HG03045 (cell line): ENCODE results near the gene BICDL2.

ENCODE experiments used
- ATAC-seq: cut with Tn5 transposase; IDR thresholded peaks from one replicate; pipeline ENCODE4 v1.9.1; 2021; ENCODE audit warnings: mild to moderate bottlenecking, moderate library complexity; ENCODE audit not compliant: unreplicated experiment

BICDL2 gene

GRCh38 chr16:3013491-3013951 is 23.2 kb downstream of the BICDL2 start:
- no peak for ATAC-seq

- ATAC-seq = no peak
Observed at GRCh38 chr16:3012828-3013420, 23.8 kb downstream of the BICDL2 start, which contains the start of gene CLDN9. Gene CLDN9, plus strand, starts transcription at chr16:3012923. Its CDS starts 440 bp downstream, at chr16:3013363.

DNA sequence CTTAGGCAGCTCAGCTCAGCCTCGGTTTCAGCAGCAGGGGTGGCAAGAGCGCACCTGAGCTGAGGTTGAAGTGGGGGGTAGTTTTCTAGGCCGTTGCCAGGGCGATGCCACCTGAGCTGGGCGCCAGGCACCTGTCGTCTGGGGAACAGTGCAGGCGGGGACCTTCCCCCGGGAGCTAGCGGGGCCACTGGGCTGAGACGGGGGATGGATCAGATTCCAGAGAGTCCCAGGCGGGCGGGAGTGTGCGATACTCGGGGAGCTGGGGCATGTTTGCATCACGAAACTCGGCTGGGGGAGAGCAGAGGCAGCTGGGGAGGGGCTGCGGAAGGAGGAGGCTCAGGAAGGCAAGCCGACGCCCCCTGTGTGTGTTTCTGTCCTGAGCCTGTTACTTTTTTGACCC is 24.5 kb downstream of the BICDL2 start:
- ATAC-seq = no peak

DNA sequence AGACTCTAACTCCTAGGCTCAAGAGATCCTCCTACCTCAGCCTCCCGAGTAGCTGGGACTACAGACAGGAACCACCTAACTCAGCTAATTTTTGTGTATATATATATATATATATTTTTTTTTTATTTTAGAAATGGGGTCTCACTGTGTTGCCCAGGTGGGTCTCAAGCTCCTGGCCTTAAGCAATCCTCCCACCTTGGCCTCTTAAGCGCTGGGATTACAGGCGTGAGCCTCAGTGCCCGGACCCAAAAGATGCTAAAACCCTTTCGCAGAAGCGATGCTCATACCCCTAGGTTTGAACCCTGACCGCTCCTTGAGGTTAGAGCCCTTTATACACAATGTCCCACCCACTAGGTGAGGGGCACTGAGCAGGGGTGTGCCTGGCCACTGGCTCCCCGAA is 26.2 kb downstream of the BICDL2 start:
- no peak for ATAC-seq

DNA sequence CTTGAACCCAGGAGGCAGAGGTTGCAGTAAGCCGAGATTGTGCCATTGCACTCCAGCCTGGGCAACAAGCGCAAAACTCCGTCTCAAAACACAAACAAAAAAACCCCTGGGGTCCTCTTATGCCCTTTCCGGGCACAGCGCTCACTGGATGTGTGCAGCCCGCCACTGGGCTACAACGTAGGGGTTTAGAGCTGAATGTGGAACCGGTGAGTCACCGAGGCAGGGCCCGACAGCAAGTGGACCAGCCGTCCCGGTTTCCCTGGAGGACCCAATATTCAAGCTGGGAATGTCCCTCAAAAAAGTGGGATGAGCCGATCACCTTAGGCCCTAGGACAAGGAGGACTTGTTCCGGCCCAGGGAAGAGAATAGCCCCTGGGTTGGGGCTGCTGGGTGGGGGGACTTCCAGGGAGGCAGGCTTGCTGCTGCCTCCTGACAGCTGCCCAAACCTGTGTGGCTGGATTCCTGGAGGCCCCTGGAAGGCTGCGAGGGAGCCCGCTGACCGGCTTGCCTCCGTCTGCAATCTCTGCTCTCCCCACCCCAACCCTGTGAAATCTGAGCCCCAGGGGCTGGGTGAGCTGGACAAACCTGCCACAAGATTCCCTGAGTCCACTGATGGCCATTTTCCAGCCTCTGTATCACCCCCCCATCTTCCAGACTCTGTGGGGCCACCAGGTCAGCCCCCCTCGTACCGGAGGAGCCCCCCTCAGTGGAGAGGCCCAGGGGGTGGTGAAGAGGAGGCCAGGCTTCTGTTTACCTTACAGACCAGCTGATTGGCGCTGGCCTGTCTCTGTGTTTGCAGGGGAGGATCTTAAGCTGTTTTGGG is 27.0 kb downstream of the BICDL2 start:
- ATAC-seq = no peak

DNA sequence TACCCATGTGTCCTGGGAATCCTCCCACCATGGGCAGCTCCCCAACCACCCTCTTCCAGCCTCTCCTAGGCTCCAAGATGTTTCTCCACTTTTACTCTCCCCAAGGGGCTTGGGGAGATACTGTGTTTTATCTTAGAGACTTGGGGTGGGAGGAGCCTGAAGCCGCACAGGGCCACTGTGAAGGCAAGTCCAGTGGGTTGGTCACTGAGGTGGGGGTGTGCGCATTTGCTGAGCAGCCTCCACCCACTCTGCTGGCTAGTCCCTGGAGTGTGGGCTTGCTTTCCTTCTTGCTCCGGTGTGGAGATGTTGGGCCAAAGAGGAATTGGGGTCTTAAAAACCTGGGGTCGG is 28.1 kb downstream of the BICDL2 start:
- no peak for ATAC-seq

DNA sequence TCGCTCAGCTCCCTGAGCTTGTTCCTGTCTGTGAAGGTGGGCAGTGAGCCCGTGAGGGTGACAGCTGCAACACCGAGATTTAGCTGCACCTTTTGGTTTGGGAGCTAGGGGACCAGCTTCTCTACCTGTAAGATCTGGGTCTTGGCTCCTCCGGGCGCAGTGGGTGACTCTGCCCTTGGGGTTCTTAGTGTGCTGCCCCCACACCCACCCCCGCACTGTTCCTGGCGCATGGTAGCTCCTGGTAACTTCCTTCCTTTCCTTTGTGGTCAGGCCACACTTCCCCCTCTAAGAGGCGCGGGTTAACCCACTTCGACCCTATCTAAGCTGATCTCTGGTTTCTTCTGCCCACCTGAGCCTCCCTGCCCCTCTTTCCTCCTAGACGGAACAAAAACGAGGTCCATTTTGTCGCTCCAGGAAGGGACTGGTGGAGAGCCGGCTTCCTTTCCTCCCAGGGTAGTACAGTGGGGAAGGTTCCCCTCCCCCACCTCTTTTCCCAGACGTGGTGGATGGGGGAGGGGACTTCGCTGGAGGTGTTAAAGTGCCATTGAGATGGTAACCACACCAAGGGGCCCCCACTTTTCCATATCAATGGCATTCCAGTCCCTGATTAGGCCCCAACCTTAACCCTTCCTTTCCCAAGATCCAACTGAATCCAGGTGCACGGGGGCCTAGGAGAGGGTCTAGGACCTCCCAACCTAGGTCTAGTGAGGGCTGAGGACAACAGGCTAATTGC is 28.6 kb downstream of the BICDL2 start:
- no peak for ATAC-seq

- no peak for ATAC-seq
Observed at GRCh38 chr16:3007059-3007956, 29.4 kb downstream of the BICDL2 start.

DNA sequence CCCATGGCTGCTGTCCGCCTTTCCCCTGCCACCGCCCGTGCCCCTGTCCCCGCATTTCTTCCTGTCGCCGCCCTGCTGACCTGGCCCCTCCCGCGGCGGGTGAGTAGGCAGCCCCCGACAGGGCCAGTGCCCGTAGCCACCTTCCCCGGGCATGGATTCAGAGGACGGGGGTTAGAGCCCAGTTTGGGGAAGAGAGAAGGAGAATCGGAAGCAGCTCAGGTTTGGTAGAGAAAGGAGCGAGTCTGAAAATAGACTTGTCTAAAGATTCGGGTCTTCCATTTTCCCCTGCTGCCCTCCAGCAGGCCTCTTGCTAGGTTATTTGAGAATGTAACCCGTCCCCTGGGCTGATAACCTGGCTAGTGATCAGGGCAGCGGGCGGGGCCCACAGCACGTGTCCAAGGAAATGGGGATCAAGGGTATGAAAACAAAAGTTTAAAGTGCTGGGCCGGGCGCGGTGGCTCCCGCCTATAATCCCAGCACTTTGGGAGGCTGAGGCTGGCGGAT is 31.9 kb downstream of the BICDL2 start:
- no peak for ATAC-seq

DNA sequence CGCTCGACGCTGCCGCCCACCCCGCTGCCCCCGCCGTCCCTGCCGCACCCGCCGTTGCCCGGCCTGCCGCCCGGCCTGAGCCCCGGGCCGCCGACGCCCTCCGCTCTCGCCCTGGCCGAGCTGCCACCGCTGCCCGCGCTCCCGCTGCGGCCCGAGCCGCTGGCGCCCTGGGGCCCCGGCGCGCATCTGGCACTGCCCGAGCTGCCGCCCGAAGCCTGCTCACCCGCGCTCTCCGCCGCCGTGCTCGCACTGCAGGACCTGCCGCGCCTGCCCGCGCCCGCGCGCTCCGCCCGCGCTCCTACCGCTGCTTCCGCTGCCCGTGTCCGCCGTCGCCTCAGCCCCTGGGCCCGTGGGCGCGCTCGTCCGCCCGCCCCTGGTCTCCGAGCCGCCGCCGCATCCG is 32.4 kb downstream of the BICDL2 start:
- ATAC-seq = peak; percentile 18

- ATAC-seq = peak; percentile 96
Observed at GRCh38 chr16:3003582-3004270, 33.0 kb downstream of the BICDL2 start.

- no peak for ATAC-seq
Observed at GRCh38 chr16:3001316-3001715, 35.4 kb downstream of the BICDL2 start.

GRCh38 chr16:3000540-3000939 is 36.2 kb downstream of the BICDL2 start:
- ATAC-seq = no peak

DNA sequence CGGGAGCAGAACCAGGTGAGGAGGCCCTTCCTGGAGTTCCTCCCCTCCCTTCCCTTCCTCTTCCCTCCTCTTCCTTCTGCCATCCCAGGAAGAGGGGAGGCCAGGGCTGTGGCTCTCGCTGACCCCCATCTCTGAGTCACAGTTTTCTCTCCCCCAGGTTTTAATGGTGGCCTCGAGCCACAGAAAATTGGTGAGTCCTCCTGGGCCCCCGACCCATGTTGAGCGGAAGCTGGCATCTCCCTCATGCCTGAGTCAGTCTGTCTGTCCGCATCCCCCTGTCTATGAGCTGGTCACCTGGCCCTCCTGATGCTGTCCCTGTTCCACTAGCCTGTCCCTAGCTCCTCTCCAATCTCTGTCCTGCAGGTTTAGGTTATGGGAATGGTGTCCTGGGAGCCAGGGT is 36.8 kb downstream of the BICDL2 start:
- ATAC-seq = no peak

GRCh38 chr16:2996298-2996697 is 40.4 kb downstream of the BICDL2 start:
- ATAC-seq = no peak

- no peak for ATAC-seq
Observed at GRCh38 chr16:2992383-2993081, 44.2 kb downstream of the BICDL2 start.

GRCh38 chr16:2991566-2992261 is 45.0 kb downstream of the BICDL2 start:
- ATAC-seq = no peak

- ATAC-seq = no peak
Observed at GRCh38 chr16:2990891-2991290, 45.9 kb downstream of the BICDL2 start.

GRCh38 chr16:2988590-2989099 is 48.1 kb downstream of the BICDL2 start:
- ATAC-seq = no peak
